Spleen (tissue), 11 donors: ENCODE results near the gene CPSF3. TPM values are rescaled to one million over a fixed set of nuclear protein-coding genes. Genes with fewer than 3 reads are reported as not detected.
A peak's percentile ranks its signal among the peaks of the same experiment; 100 is the strongest.

ENCODE experiments used
- DNase-seq: peaks from one replicate; pipeline ENCODE4 v3.0.0-alpha.2; 2020
- H3K27ac ChIP-seq, 8 donors: fragments of 200-600 bp; sonication (generic) in 7 of 8; 1 replicate in 4 of 8; 2 replicates in 4 of 8; pipeline versions ENCODE4 v1.5.0 to v1.8.0; 2016 to 2021; ENCODE audit warnings: inconsistent platforms in 4 of 8, mild to moderate bottlenecking in 4 of 8, moderate library complexity in 1 of 8
- H3K27me3 ChIP-seq, 7 donors: fragments of 200-600 bp; sonication (generic) in 6 of 7; replicated peaks in 1 of 7; 1 replicate in 4 of 7; 2 replicates in 3 of 7; pipeline versions ENCODE4 v1.5.0 to v1.8.0; 2016 to 2021; ENCODE audit warnings: inconsistent platforms in 3 of 7, mild to moderate bottlenecking in 1 of 7
- H3K36me3 ChIP-seq, 6 donors: fragments of 200-600 bp; sonication (generic) in 5 of 6; 1 replicate in 4 of 6; 2 replicates in 2 of 6; pipeline versions ENCODE4 v1.5.0 to v1.8.0; 2016 to 2021; ENCODE audit warnings: inconsistent platforms in 2 of 6
- H3K4me1 ChIP-seq, 6 donors: fragments of 200-600 bp; sonication (generic) in 5 of 6; 1 replicate in 3 of 6; 2 replicates in 3 of 6; pipeline versions ENCODE4 v1.5.0 to v1.8.0; 2016 to 2021; ENCODE audit warnings: inconsistent platforms in 3 of 6
- H3K4me3 ChIP-seq, 8 donors: fragments of 200-600 bp; sonication (generic) in 7 of 8; 1 replicate in 4 of 8; 2 replicates in 4 of 8; pipeline versions ENCODE4 v1.5.0 to v1.8.0; 2016 to 2021; ENCODE audit warnings: inconsistent platforms in 4 of 8, mild to moderate bottlenecking in 4 of 8, moderate library complexity in 2 of 8
- H3K9me3 ChIP-seq, 8 donors: fragments of 200-600 bp; sonication (generic) in 7 of 8; 1 replicate in 4 of 8; 2 replicates in 4 of 8; pipeline versions ENCODE4 v1.5.0 to v1.8.0; 2016 to 2021; ENCODE audit warnings: inconsistent platforms in 4 of 8
- CTCF ChIP-seq, 11 experiments: fragments of 200-600 bp in 7 of 11; fragments of 450-650 bp in 4 of 11; sonication (generic) in 4 of 11; IDR thresholded peaks in 8 of 11; conservative IDR thresholded peaks in 3 of 11; 1 replicate in 7 of 11; 2 replicates in 4 of 11; pipeline versions ENCODE4 v1.4.0 to v1.8.0; 2016 to 2021; ENCODE audit warnings: antibody characterized with exemption in 11 of 11, inconsistent platforms in 4 of 11, mild to moderate bottlenecking in 1 of 11
- POLR2A ChIP-seq, 3 donors: fragments of 450-650 bp; IDR thresholded peaks; one replicate each; pipeline ENCODE4 v1.5.1; 2017; ENCODE audit warnings: antibody characterized with exemption in 3 of 3, mild to moderate bottlenecking in 1 of 3
- POLR2AphosphoS5 ChIP-seq, 3 donors: sonication (generic); formaldehyde crosslinking; IDR thresholded peaks; one replicate each; pipeline ENCODE4 v1.5.1; 2017; ENCODE audit warnings: antibody characterized with exemption in 3 of 3
- WGBS, 5 donors: extraction: QIAGEN DNeasy Blood & Tissue Kit in 3 of 5; methylation state at CpG; one replicate each; pipeline versions ENCODE4 v1.1.5 to v1.1.7; 2013 to 2018; 5-methylcytosine and 5-hydroxymethylcytosine counted together
- intact Hi-C: fragments of 100-400 bp; cut with DNase I; formaldehyde crosslinking; loops from one replicate; pipeline ENCODE4 v1.15.0; 2023; ENCODE audit warnings: low total_unique reads
- polyA plus RNA-seq, 3 donors: library from polyadenylated mRNA; stranded (reverse); fragments of 200-250 nt; gene quantifications; one replicate each; pipeline ENCODE4 v1.2.1, GENCODE V29; 2013
- total RNA-seq, 7 donors: library from RNA; depleted of rRNA in 3 of 7; stranded (reverse); fragments of >200 nt in 3 of 7; fragmentation: NEBNext Ultra II Directional in 4 of 7; extraction: Animal tissue kit (Norgen Biotek cat#: 25700) in 4 of 7; gene quantifications; one replicate each; pipeline versions ENCODE4 v1.1.0 to v1.2.1, GENCODE V29; 2016 to 2021
- donor health status: healthy with polysubstance abuse.
- donor health status: DM: no; HTN: no; CAD: no; lungs with moderate emphysema.
- donor health status: DM: no; HTN: no; CAD: no.
- donor health status: Bipolar disorder and iron deficiency.
- donor health status: healthy.
- donor health status: DM: no; HTN: no; CAD: no.
- donor health status: DM: yes; HTN: yes; CAD: no.

The CPSF3 gene
- total and polyA plus RNA-seq, 10 donors, result 18.9 to 35.8 (median 27.5) TPM

- Histone ChIP-seq H3K36me3 (no peaks in the 10 kb centered on the region), H3K27me3 (peaks cover 0 to 15% (median 0%) of the 10 kb centered on the region in 7 donors), H3K9me3 (no peaks in the 10 kb centered on the region), H3K4me3 (no peak overlapping the region), H3K27ac (no peak overlapping the region), H3K4me1 (no peaks in the 10 kb centered on the region)
- 71 to 82% (median 76%) methylated on average over 18 of the region's 18 CpGs for WGBS, 5 donors
- TF ChIP-seq POLR2AphosphoS5 (IDR thresholded peaks at IDR 0.05), result no peak
- TF ChIP-seq POLR2A (IDR thresholded peaks at IDR 0.05), result no peak
- no peak for TF ChIP-seq CTCF (IDR thresholded peaks at IDR 0.05 in 8 of 11, conservative IDR thresholded peaks at IDR 0.05 in 3 of 11)
- DNase-seq, result peak; percentile 9
- intact Hi-C loops, result no loop called here
Observed at GRCh38 chr2:9380702-9381628, 42.5 kb upstream of the CPSF3 start.

- no peaks in the 10 kb centered on the region for H3K9me3 ChIP-seq
- DNase-seq, result no peak
- H3K4me3 ChIP-seq, result no peak overlapping the region
- intact Hi-C loops, result no loop called here
- TF ChIP-seq POLR2AphosphoS5 (IDR thresholded peaks at IDR 0.05), result no peak
- no peak for TF ChIP-seq CTCF (IDR thresholded peaks at IDR 0.05 in 8 of 11, conservative IDR thresholded peaks at IDR 0.05 in 3 of 11)
- no peak for TF ChIP-seq POLR2A (IDR thresholded peaks at IDR 0.05)
- no peaks in the 10 kb centered on the region for H3K36me3 ChIP-seq
- no peak overlapping the region for H3K27ac ChIP-seq
- H3K4me1 ChIP-seq, result peaks cover 0 to 6% (median 0%) of the 10 kb centered on the region in 6 donors
- H3K27me3 ChIP-seq, result peaks cover 0 to 10% (median 0%) of the 10 kb centered on the region in 7 donors
- 82 to 91% (median 86%) methylated on average over 6 of the region's 6 CpGs for WGBS, 5 donors
Observed at GRCh38 chr2:9382604-9383235, 40.7 kb upstream of the CPSF3 start.

GRCh38 chr2:9384521-9384920, 38.9 kb upstream of the CPSF3 start:
- Histone ChIP-seq H3K4me3 (no peak overlapping the region), H3K4me1 (peaks cover 0 to 6% (median 0%) of the 10 kb centered on the region in 6 donors), H3K27ac (no peak overlapping the region), H3K27me3 (no peaks in the 10 kb centered on the region), H3K36me3 (no peaks in the 10 kb centered on the region), H3K9me3 (no peaks in the 10 kb centered on the region)
- peak; percentile 25 for DNase-seq
- 83 to 99% (median 87%) methylated on average over 4 of the region's 4 CpGs for WGBS, 5 donors
- no peak for TF ChIP-seq POLR2AphosphoS5 (IDR thresholded peaks at IDR 0.05)
- TF ChIP-seq CTCF (IDR thresholded peaks at IDR 0.05 in 8 of 11, conservative IDR thresholded peaks at IDR 0.05 in 3 of 11), result no peak
- no peak for TF ChIP-seq POLR2A (IDR thresholded peaks at IDR 0.05)
- intact Hi-C loops, result no loop called here

- H3K4me3 ChIP-seq, result no peak overlapping the region
- intact Hi-C loops, result no loop called here
- peak; percentile 65 for DNase-seq
- H3K4me1 ChIP-seq, result peaks cover 0 to 6% (median 0%) of the 10 kb centered on the region in 6 donors
- WGBS, 5 donors, result 73 to 86% (median 78%) methylated on average over 6 of the region's 6 CpGs
- no peaks in the 10 kb centered on the region for H3K36me3 ChIP-seq
- TF ChIP-seq POLR2A (IDR thresholded peaks at IDR 0.05) (no peak), CTCF (IDR thresholded peaks at IDR 0.05 in 8 of 11, conservative IDR thresholded peaks at IDR 0.05 in 3 of 11) (no peak), POLR2AphosphoS5 (IDR thresholded peaks at IDR 0.05) (peak in 1 of 3 donors; percentile 43)
- H3K9me3 ChIP-seq, result no peaks in the 10 kb centered on the region
- H3K27me3 ChIP-seq, result no peaks in the 10 kb centered on the region
- no peak overlapping the region for H3K27ac ChIP-seq
Observed at GRCh38 chr2:9385841-9386240, 37.6 kb upstream of the CPSF3 start.
